Esophagus squamous epithelium (tissue), 4 donors: ENCODE measurements around the gene SLX9.

Source experiments
- CTCF ChIP-seq, 6 experiments: fragments of 450-650 bp in 4 of 6; fragments of 200-600 bp in 2 of 6; sonication (generic) in 2 of 6; IDR thresholded peaks; one replicate each; pipeline ENCODE4 v1.5.1; 2016 to 2019; ENCODE audit warnings: antibody characterized with exemption in 6 of 6, mild to moderate bottlenecking in 4 of 6, moderate library complexity in 4 of 6
- POLR2A ChIP-seq, 4 donors: fragments of 450-650 bp; IDR thresholded peaks; one replicate each; pipeline ENCODE4 v1.6.1; 2017; ENCODE audit warnings: antibody characterized with exemption in 4 of 4, mild to moderate bottlenecking in 4 of 4, moderate library complexity in 3 of 4

DNA sequence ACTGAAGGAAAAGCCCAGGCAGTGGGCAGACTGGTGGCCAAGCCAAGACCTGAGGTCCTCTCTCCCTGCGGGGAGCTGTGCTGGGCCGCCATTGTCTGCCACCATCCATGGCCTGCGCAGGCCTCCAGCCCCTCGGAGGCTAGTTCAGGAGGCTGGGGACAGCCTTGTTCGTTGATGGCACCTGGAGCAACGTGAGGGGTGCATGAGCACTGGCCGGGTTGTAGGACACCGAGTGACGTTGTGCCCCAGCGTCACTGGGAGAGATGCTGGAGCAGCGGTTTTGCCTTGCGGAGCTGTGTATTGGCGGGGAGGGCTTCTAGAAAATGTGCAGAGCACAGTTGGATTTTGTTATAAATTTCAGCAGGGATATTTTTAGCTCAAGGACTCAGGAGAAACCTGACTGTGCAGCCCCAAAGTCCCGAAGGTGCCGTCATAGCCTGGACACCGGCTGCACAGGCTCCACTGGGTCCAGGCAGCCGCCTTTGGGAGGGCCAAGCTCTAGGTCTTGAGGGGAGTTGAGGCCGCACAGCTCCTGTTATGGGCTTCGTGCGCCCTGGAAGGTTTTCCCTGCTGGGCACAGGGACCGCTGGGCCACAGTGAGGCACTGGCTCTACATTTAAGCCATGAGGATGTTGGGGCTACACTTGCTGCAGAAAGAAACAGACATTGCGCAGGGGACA, 86.4 kb downstream of the SLX9 start:
- TF ChIP-seq POLR2A (IDR thresholded peaks at IDR 0.05), result no peak
- no peak for TF ChIP-seq CTCF (IDR thresholded peaks at IDR 0.05)
